ENCODE results near the gene MPG. TPM values are rescaled to one million over a fixed set of nuclear protein-coding genes. Genes with fewer than 3 reads are reported as not detected.

Gene MPG
- total RNA-seq, 1 experiment from 2014 or later, result 41.1 TPM

GRCh38 chr16:101586-101985 lies 23.6 kb downstream of the MPG start:
- Mint-ChIP-seq H3K36me3 (ENCODE audit: insufficient read depth, unreplicated experiment) (peaks cover 28% of the 10 kb centered on the region), H3K4me3 (ENCODE audit: unreplicated experiment) (no peak overlapping the region), H3K27ac (ENCODE audit: unreplicated experiment) (no peak overlapping the region), H3K27me3 (ENCODE audit: insufficient read depth, unreplicated experiment) (no peaks in the 10 kb centered on the region), H3K9me3 (ENCODE audit: unreplicated experiment) (no peaks in the 10 kb centered on the region), H3K4me1 (ENCODE audit: low read depth, unreplicated experiment) (no peaks in the 10 kb centered on the region)
- TF ChIP-seq CTCF (IDR thresholded peaks at IDR 0.05; ENCODE audit: insufficient read depth in 1 of 2, low read depth in 1 of 2, low read length in 1 of 2, severe bottlenecking in 1 of 2, unreplicated experiment in 1 of 2), result no peak
- no peaks in the 10 kb centered on the region for H3K9me3 ChIP-seq
- intact Hi-C loops (cut with micrococcal nuclease; ENCODE audit: unreplicated experiment), result no loop called here
- H3K4me3 ChIP-seq (ENCODE audit: low read depth, low read length), result no peak overlapping the region
- no peaks in the 10 kb centered on the region for H3K4me1 ChIP-seq
- ChIA-PET CTCF (no interaction called here), POLR2A (no interaction called here)
- DNase-seq, result no peak
- no peaks in the 10 kb centered on the region for H3K27me3 ChIP-seq (replicated peaks; ENCODE audit: control insufficient read depth, insufficient read depth, low read length)
- no peaks in the 10 kb centered on the region; the same call in 1 of the 2 replicates for H3K36me3 ChIP-seq (ENCODE audit: control insufficient read depth, insufficient read depth, low read length)
- no TSS peak for BruUV-seq (replicated peaks)

- H3K9me3 Mint-ChIP-seq (ENCODE audit: unreplicated experiment), result no peaks in the 10 kb centered on the region
- H3K4me3 Mint-ChIP-seq (ENCODE audit: unreplicated experiment), result no peak overlapping the region
- peaks cover 28% of the 10 kb centered on the region for H3K36me3 Mint-ChIP-seq (ENCODE audit: insufficient read depth, unreplicated experiment)
- intact Hi-C loops (cut with micrococcal nuclease; ENCODE audit: unreplicated experiment), result no loop called here
- Histone ChIP-seq H3K27me3 (replicated peaks; ENCODE audit: control insufficient read depth, insufficient read depth, low read length) (no peaks in the 10 kb centered on the region), H3K4me1 (no peaks in the 10 kb centered on the region), H3K4me3 (ENCODE audit: low read depth, low read length) (no peak overlapping the region), H3K9me3 (no peaks in the 10 kb centered on the region), H3K36me3 (ENCODE audit: control insufficient read depth, insufficient read depth, low read length) (no peaks in the 10 kb centered on the region; the same call in none of the 2 replicates)
- no TSS peak for BruUV-seq (replicated peaks)
- no peak overlapping the region for H3K27ac Mint-ChIP-seq (ENCODE audit: unreplicated experiment)
- H3K27me3 Mint-ChIP-seq (ENCODE audit: insufficient read depth, unreplicated experiment), result no peaks in the 10 kb centered on the region
- ChIA-PET POLR2A (no interaction called here), CTCF (no interaction called here)
- no peaks in the 10 kb centered on the region for H3K4me1 Mint-ChIP-seq (ENCODE audit: low read depth, unreplicated experiment)
- DNase-seq, result no peak
- no peak for TF ChIP-seq CTCF (IDR thresholded peaks at IDR 0.05; ENCODE audit: insufficient read depth in 1 of 2, low read depth in 1 of 2, low read length in 1 of 2, severe bottlenecking in 1 of 2, unreplicated experiment in 1 of 2)
Measured at GRCh38 chr16:102060-102855, 24.2 kb downstream of the MPG start.

- Mint-ChIP-seq H3K27me3 (ENCODE audit: insufficient read depth, unreplicated experiment) (no peaks in the 10 kb centered on the region), H3K36me3 (ENCODE audit: insufficient read depth, unreplicated experiment) (peaks cover 30% of the 10 kb centered on the region), H3K9me3 (ENCODE audit: unreplicated experiment) (no peaks in the 10 kb centered on the region), H3K27ac (ENCODE audit: unreplicated experiment) (no peak overlapping the region), H3K4me1 (ENCODE audit: low read depth, unreplicated experiment) (no peaks in the 10 kb centered on the region), H3K4me3 (ENCODE audit: unreplicated experiment) (no peak overlapping the region)
- ChIA-PET CTCF (interaction anchor here (1.6 kb wide), 1 partner anchor 38 kb away, joined by 4 read pairs; no protein-coding TSS in a partner anchor), POLR2A (no interaction called here)
- Histone ChIP-seq H3K9me3 (no peaks in the 10 kb centered on the region), H3K4me3 (ENCODE audit: low read depth, low read length) (no peak overlapping the region), H3K27me3 (replicated peaks; ENCODE audit: control insufficient read depth, insufficient read depth, low read length) (no peaks in the 10 kb centered on the region), H3K36me3 (ENCODE audit: control insufficient read depth, insufficient read depth, low read length) (no peaks in the 10 kb centered on the region; the same call in none of the 2 replicates), H3K4me1 (no peaks in the 10 kb centered on the region)
- no TSS peak for BruUV-seq (replicated peaks)
- DNase-seq, result no peak
- intact Hi-C loops (cut with micrococcal nuclease; ENCODE audit: unreplicated experiment), result no loop called here
- no peak for TF ChIP-seq CTCF (IDR thresholded peaks at IDR 0.05; ENCODE audit: insufficient read depth in 1 of 2, low read depth in 1 of 2, low read length in 1 of 2, severe bottlenecking in 1 of 2, unreplicated experiment in 1 of 2)
Measured at GRCh38 chr16:104355-104754, 26.3 kb downstream of the MPG start.
